GM19324 (cell line): Measurements from ENCODE around the gene NCKAP5.

ENCODE experiments used
- ATAC-seq: cut with Tn5 transposase; IDR thresholded peaks from one replicate; pipeline ENCODE4 v1.9.1; 2021; ENCODE audit warnings: mild to moderate bottlenecking, moderate library complexity; ENCODE audit not compliant: unreplicated experiment, low FRiP score

NCKAP5 gene

GRCh38 chr2:132804051-132804450 lies 764.2 kb downstream of the NCKAP5 start:
- no peak for ATAC-seq

- no peak for ATAC-seq
Observed at GRCh38 chr2:132798341-132798740, 769.9 kb downstream of the NCKAP5 start.

GRCh38 chr2:132797556-132797955 lies 770.7 kb downstream of the NCKAP5 start:
- ATAC-seq = no peak

GRCh38 chr2:132797071-132797470 lies 771.2 kb downstream of the NCKAP5 start:
- no peak for ATAC-seq

- ATAC-seq = no peak
Observed at GRCh38 chr2:132795220-132795619, 773.0 kb downstream of the NCKAP5 start.

- ATAC-seq = no peak
Observed at GRCh38 chr2:132793532-132793931, 774.7 kb downstream of the NCKAP5 start.

- no peak for ATAC-seq
Observed at GRCh38 chr2:132790207-132790785, 778.0 kb downstream of the NCKAP5 start.

GRCh38 chr2:132789066-132789465 lies 779.2 kb downstream of the NCKAP5 start:
- ATAC-seq = no peak

GRCh38 chr2:132788310-132788838 lies 779.9 kb downstream of the NCKAP5 start:
- no peak for ATAC-seq

- no peak for ATAC-seq
Observed at GRCh38 chr2:132783883-132784282, 784.4 kb downstream of the NCKAP5 start.

GRCh38 chr2:132782176-132782783 lies 786.0 kb downstream of the NCKAP5 start:
- no peak for ATAC-seq

GRCh38 chr2:132780651-132781050 lies 787.6 kb downstream of the NCKAP5 start:
- no peak for ATAC-seq

GRCh38 chr2:132779206-132779721 lies 789.0 kb downstream of the NCKAP5 start:
- ATAC-seq = no peak

- no peak for ATAC-seq
Observed at GRCh38 chr2:132776287-132776686, 792.0 kb downstream of the NCKAP5 start.

- ATAC-seq = no peak
Observed at GRCh38 chr2:132774189-132774588, 794.1 kb downstream of the NCKAP5 start.

GRCh38 chr2:132773331-132773730 lies 794.9 kb downstream of the NCKAP5 start:
- no peak for ATAC-seq

- no peak for ATAC-seq
Observed at GRCh38 chr2:132772340-132772739, 795.9 kb downstream of the NCKAP5 start.

GRCh38 chr2:132766573-132766972 lies 801.7 kb downstream of the NCKAP5 start:
- no peak for ATAC-seq

- no peak for ATAC-seq
Observed at GRCh38 chr2:132761437-132761836, 806.8 kb downstream of the NCKAP5 start.

- no peak for ATAC-seq
Observed at GRCh38 chr2:132760971-132761370, 807.3 kb downstream of the NCKAP5 start.

GRCh38 chr2:132760405-132760804 lies 807.9 kb downstream of the NCKAP5 start:
- no peak for ATAC-seq

GRCh38 chr2:132758995-132759394 lies 809.3 kb downstream of the NCKAP5 start:
- ATAC-seq = no peak
